HG03571 (cell line): ENCODE results near the gene TRIM38.
"Not testable (repeated sequence)": the region's sequence is repeated elsewhere in the genome, so short reads cannot be mapped to it uniquely, and the experiment has no call there.

Experiments
- ATAC-seq: cut with Tn5 transposase; IDR thresholded peaks from one replicate; pipeline ENCODE4 v1.9.1; 2021; ENCODE audit not compliant: unreplicated experiment

The TRIM38 gene

DNA sequence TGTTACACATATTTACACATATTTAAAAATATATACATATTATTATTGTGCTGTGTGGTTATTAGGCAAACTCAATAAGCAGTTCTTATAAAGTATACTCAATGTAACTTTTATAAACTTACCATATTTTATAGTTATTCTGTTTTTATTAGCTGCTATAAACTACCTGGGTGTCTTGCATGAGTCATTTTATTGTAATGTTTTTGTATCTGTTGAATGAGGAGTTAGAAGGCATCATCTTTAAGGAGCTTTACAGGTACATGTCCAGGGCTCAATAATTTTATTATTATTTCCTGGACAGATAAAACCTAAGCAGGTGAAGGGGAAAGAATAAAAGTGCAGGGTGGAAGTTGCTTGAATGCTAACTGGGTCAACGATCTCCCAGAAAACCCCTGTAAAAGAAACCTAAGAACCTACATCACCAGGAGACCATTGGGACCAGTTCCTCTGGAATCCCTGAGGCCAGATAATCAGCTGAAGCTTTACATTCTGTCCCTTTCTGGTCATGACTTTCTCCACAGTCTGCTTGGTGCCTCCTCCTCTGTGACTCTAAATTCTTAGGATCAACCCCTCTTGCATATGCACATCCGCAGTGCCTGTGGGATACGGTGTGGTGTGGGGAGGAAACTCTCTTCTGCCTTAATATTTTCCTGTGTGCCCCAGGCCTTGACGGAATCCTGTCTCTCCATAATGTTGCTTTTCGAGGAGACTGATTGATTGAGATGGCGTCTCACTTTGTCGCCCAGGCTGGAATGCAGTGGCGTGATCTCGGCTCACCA lies 38.0 kb downstream of the TRIM38 start:
- no peak for ATAC-seq

DNA sequence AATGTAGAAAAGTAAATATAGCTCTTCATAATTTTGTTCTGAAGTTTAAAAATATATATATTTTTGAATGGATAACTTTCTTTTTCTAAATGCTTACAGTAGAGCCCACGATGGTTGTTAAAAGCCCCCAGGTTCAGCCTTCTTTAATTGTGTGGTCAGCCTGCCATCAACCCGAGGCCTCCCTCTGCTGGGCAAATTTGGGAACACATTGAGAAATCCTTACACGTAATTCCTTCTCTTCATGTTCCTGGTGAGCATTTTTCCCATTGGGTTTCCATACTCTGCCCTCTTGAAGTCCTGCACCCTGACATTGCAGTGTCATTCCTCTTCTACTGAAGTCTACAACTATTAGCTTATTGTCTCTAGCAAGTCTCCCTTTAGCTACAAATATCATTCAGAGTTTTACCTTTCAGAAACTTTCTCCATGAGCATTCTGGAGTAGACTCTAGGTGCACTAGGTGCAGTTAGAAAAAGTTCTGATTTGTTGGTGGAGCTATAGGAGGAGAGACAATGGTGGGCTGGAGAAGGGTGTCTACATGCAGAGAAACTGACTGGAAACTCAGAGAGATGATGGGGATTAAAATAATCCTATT lies 40.6 kb downstream of the TRIM38 start:
- no peak for ATAC-seq

DNA sequence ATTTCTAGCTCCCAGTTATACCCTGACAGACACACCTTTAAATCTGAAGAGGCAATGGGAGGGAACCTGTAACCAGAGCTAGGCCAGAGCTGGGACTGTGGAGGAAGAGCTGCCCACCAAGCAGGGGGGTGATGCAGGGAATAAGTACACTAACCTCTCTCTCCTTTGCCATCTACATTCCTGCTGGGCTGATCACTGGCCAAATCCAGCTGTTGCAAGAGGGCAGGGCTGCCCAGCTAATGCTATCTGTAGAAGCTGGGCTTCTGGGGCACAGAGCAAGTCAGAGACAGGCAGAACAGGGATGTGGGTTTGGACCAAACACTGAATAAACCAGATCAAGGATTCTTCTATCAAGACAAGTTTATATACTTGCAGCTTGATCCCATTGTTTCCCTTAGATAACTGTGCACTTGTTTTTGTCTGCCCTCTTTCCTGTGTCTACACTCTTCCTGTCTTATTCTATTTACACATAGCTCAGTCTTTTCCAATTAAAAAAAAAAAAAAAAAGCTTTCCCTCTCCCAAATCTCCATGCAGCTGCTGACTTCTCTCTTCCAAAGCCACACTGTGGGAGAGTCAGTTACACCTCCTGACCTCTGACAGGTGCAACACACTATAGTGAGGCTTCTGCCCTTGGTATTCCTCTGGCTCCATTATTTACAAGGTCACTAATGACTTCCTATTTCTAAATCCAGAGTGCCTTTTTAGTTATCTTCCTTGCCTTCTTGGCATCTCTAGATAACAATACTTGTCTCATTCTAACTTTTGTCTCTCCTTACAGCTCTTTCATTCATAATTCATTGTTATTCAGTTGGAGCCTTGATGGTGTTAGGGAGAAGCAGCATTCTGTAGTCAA lies 43.7 kb downstream of the TRIM38 start:
- ATAC-seq: no peak

DNA sequence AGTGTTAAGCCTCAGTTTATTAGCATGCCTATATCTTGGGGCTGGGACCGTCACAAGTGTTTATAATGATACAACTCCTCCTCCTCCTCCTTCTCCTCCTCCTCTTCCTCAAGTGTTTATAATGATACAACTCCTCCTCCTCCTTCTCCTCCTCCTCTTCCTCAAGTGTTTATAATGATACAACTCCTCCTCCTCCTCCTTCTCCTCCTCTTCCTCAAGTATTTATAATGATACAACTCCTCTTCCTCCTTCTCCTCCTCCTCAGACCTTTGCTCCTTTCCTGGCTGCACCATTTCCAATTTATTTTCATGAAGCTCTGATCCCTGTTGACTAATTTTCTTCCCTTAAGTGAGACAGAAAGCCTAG lies 44.3 kb downstream of the TRIM38 start:
- ATAC-seq: not testable (repeated sequence)

DNA sequence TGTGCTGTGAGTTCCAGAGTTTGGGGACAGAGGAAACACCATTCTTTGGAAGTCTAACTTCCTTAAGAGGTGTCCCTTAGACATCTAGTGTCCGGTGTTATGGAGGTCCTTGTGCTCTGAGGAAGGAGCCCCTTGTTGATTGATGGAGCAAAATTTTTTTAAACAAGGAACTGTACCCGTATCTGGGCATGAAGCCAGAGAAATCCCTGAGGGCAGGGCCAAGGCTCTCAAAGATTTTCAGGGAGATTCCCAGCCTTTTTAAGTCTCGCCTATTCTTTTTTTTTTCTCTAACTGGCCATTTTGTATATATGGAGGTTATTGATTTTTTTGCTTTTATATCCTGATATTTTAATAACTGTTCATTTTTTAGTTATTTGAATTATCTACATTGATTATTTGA lies 45.9 kb downstream of the TRIM38 start:
- no peak for ATAC-seq

DNA sequence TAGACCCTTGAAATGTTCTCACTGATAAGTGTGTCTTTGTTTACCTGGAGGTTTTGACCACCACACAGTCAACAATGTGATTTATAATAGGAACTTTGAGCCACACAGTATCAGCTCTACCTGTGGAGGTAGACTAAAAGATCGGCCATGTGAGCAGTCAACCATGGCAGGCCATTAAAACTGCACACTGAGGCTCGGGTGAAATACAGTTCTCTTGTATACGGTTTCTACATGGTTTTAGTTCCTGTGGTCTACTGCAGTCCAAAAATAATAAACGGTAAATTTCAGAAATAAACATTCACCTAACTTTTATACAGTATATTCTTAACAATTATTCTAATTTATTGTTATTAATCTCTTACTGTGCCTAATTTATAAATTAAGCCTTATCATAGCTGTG lies 47.2 kb downstream of the TRIM38 start:
- no peak for ATAC-seq

DNA sequence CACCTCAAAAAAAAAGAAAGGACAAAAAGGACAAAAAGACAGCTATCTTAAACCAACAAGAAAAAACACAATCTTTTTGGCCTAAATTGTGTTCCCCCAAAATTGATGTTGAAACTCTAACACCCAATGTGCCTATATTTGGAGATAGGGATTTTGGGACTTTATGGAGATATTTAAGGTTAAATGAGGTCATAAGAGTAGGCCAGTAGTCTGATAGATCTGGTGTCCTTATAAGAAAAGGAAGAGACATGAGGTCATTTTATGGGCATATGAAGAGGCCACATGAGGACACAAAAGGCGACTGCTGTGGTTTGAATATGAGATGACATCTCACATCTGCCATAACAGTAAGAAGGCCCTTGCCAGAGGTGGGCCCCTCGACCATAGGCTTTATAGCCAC lies 49.5 kb downstream of the TRIM38 start:
- ATAC-seq: no peak

DNA sequence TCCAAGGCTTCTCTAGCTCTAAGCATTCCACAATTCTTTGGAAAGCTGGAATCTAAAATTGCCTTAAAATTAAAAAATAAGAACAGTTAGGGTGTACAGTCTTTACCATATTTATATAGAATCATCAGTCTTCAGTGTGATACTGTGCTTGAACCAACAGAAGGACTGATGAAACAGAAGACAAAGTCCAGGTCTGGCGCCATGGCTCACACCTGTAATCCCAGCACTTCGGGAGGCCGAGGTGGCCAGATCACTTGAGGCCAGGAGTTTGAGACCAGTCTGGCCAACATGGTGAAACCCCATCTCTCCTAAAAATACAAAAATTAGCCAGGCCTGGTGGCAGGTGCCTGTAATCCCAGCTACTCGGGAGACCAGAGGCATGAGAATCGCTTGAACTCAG lies 51.8 kb downstream of the TRIM38 start:
- not testable (repeated sequence) for ATAC-seq

DNA sequence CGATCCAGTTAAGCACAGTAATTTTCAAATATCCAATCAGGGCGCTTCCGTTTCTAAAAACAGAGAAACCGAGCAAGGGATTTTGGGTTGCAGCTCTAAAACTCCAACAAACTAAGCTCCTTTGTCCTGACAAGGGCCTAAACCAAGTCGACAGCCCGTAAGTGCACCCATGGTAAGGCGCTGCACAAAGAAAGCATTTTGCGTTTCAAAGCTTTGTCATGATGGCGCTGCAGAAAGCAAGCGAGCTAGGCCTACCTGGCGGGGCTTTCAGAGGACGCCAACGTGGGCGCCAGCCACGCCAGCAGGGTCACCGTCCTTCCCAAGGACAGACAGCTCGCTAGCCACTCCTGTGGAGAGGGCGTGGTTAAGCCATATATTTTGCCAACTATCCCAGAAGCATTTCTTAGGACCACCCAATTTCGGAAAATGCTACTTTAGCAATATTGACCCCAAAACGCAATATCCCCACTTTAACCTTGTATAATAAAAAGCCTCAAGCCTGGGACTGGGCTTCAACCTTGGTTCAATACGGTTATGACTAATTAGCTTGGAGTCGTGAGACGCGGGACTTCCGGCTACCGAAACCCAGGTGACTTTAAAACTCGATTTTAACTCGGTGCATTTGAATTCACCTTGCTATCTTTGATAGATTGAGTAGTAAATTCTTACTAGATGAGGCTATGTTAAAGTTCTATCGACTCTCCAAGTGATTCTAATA lies 53.8 kb downstream of the TRIM38 start:
- no peak for ATAC-seq

DNA sequence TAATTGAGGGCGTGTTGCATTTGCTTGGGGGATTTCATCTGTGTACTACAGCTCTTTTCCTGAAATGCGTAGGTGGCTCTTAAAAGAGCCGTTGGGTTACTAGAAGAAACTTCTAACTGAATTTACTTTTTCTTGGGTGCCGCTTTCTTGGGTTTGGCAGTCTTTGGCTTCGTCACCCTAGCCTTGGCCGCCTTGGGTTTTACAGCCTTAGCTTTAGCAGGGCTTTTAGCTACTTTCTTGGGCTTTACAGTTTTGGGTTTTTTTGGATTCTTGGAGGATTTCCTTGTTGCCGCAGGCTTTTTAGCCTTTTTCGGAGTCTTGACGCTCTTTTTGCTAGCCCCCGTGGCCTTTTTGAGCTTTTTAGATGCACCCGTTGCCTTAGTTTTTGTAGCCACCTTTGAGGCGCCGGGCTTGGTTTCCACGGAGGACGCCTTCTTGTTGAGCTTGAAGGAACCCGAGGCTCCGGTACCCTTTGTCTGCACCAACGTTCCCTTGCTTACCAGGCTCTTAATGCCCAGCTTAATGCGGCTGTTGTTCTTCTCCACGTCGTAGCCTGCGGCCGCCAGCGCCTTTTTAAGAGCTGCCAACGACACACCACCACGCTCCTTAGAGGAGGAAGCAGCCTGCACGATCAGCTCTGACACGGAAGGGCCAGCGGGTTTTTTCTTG lies 54.5 kb downstream of the TRIM38 start:
- ATAC-seq: no peak

DNA sequence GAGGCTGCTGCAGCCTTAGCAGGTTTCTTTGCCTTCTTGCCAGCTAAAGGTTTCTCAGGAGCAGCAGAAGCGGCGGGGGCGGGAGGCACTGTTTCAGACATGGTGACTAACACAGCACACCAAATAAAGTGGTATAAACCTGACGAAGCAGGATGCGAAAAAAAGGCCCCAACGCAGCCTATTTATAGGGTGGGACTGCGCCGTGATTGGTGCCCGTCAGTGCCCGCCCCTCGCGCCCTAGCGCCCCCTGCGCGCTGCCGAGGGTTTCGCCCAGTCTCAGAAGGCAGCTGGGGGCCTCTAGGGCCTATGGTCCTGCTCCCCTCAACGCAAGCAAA lies 55.0 kb downstream of the TRIM38 start:
- ATAC-seq: no peak

DNA sequence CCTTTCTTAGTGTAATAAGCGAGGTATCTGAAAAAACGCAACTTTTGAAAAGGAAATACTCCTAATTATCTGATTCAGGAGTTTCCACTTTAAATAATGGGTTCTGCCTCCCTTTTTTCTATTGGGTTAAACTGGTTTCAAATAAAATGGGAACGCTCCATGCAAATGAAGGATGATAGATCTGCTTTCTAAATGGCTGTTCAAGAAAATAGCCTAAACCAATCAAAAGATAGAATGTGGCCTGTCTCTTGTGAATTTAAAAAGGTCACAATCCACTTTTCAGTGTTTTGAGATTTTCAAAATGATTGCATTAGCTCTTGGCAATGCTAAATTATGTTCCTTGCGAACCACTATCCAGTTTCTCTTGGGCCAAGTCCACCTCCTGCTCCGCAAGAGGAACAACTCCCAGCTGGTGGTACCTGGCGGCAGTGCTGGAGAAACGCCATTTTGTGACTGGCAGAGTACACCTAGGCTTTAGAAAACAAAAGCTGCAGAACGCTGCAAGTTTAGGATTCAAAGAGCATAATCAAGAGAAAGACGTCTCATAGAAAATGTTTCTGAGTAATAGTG lies 56.7 kb downstream of the TRIM38 start:
- ATAC-seq: no peak

DNA sequence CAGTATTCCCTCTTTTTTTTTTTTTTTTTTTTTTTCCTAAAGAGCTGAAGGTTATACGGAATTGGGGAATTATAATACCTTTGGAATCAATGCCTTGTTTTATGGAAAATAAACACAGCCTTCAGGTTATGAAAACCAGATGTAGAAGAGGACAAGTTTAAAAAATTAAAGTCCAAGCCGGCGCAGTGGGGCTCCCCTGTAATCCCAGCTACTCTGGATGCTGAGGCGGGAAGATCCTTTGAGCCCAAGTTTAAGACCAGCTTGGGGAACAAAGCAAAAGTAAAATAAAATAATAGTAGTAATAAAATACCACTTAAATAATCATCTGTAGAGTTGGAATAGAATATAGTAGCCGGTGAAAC lies 57.3 kb downstream of the TRIM38 start:
- ATAC-seq: no peak

DNA sequence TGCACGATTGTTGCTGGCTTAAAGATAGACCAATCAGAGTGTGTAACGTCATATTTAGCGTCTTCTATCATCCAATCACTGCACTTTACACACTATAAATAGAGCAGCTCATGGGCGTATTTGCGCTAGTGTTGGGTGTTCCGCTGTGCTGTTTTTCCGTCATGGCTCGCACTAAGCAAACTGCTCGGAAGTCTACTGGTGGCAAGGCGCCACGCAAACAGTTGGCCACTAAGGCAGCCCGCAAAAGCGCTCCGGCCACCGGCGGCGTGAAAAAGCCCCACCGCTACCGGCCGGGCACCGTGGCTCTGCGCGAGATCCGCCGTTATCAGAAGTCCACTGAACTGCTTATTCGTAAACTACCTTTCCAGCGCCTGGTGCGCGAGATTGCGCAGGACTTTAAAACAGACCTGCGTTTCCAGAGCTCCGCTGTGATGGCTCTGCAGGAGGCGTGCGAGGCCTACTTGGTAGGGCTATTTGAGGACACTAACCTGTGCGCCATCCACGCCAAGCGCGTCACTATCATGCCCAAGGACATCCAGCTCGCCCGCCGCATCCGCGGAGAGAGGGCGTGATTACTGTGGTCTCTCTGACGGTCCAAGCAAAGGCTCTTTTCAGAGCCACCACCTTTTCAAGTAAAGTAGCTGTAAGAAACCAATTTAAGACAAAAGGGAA lies 57.9 kb downstream of the TRIM38 start:
- ATAC-seq: peak; percentile 48

DNA sequence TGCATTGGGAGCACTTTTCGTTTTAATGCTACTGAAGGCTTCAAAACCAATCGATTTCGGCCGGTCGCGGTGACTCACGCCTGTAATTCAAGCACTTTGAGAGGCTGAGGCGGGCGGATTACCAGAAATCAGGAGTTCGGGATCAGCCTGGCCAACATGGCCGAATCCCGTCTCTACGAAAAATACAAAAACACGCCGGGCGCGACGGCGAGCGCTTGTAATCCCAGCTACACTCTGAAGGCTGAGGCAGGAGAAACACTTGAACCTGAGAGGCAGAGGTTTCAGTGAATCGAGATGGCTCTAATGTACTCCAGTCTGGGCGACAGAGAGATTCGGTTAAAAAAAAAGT lies 58.4 kb downstream of the TRIM38 start:
- ATAC-seq: peak; percentile 9

DNA sequence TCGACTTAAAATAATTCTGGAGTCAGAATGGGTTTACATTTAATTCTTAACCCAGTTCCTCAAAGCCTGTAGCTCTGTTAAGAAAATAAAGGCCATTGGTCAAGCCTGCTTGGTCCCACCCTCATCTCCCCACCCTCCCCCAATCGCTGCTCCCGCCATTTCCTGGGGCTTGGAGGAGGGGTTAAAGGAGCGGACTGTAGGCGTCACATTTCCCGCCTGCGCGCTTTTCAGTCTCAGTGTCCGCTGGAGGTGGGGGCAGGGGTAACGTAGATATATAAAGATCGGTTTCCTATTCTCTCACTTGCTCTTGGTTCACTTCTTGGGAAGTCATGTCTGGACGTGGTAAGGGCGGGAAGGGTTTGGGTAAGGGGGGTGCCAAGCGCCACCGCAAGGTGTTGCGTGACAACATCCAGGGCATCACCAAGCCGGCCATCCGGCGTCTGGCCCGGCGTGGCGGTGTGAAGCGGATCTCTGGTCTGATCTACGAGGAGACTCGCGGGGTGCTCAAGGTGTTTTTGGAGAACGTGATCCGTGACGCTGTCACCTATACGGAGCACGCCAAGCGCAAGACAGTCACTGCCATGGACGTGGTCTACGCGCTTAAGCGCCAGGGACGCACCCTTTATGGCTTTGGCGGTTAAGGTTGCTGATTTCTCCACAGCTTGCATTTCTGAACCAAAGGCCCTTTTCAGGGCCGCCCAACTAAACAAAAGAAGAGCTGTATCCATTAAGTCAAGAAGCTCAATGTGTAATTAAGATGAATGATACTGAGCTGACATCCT lies 58.9 kb downstream of the TRIM38 start:
- ATAC-seq: peak; percentile 49

DNA sequence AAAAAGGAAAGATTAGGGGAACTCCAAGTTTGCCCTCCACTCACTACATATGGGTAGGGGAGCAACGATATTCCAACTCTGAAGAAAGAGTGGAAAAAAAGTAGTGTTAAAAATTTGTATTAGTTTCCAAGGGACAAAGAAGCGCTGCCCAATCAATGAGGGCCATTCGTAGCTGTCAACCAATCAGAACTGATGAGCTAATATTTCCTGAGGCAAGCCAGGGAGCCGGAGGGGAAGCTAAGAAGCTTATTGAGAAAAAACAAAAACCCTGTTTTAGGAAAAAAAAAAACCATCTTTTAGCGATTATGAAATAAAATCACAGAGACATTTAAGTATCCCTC lies 59.5 kb downstream of the TRIM38 start:
- no peak for ATAC-seq

DNA sequence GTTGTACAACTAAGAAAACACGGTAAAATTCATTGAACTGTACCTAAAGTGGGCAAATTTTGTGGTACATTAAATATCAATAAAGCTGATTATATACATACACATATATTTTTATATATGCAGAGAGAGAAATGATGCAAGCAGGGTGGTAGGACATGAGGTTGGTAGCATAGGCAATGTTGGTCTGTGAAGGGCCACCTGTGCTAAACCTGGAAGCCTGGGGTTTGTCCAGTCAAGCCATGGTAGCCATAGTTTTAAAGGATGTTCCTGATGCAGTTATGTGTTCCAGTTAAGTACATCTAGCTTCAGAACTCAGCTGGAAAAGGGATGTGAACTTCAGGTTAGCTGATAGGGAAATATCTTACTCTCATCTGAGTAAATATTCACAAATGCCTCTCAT lies 60.1 kb downstream of the TRIM38 start:
- no peak for ATAC-seq

DNA sequence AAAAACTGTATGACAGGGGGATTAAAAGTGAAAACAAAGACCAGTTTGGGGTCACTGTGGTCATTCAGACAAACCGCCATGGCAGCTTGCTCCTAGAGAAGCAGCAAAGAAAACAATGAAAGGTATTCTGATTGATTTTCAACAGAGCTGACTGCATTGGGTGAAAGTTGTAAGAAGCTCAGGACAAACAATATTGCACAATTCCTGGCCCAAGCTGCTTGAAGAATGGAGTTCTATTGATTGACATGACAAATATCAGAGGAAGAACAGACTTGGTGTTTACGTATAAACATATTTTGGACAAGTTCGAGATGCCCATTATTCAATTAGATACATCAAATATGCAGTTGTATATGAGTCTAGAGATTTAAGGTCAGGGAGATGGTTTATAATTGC lies 62.0 kb downstream of the TRIM38 start:
- ATAC-seq: no peak
